Measurements from ENCODE around the gene CNOT6L. TPM values are rescaled to one million over a fixed set of nuclear protein-coding genes. Genes with fewer than 3 reads are reported as not detected.

Gene CNOT6L
- total RNA-seq, 4 donors from 2014 or later = 17.4 to 25.3 (median 21.7) TPM

GRCh38 chr4:77742054-77742453 lies 77.1 kb downstream of the CNOT6L start:
- TF ChIP-seq CTCF (IDR thresholded peaks at IDR 0.05) (no peak), POLR2AphosphoS5 (IDR thresholded peaks at IDR 0.05) (no peak), POLR2A (IDR thresholded peaks at IDR 0.05; ENCODE audit: low read depth) (no peak)
- H3K4me1 ChIP-seq = peaks cover 0 to 6% (median 1%) of the 10 kb centered on the region in 4 donors
- intact Hi-C loops (cut with DNase I) = no loop called here
- WGBS = 87% methylated on average over 2 of the region's 2 CpGs
- no peaks in the 10 kb centered on the region for H3K9me3 ChIP-seq
- peaks cover 5 to 45% (median 27%) of the 10 kb centered on the region in 4 donors for H3K36me3 ChIP-seq
- H3K27me3 ChIP-seq = no peaks in the 10 kb centered on the region
- H3K4me3 ChIP-seq = no peak overlapping the region
- H3K27ac ChIP-seq (replicated peaks in 1 of 4) = no peak overlapping the region
- no peak for DNase-seq (ENCODE audit: extremely low spot score)

GRCh38 chr4:77740480-77740879 lies 78.7 kb downstream of the CNOT6L start:
- H3K9me3 ChIP-seq = no peaks in the 10 kb centered on the region
- no peak overlapping the region for H3K4me3 ChIP-seq
- no peak for DNase-seq (ENCODE audit: extremely low spot score)
- peaks cover 5 to 44% (median 25%) of the 10 kb centered on the region in 4 donors for H3K36me3 ChIP-seq
- no peak overlapping the region for H3K27ac ChIP-seq (replicated peaks in 1 of 4)
- peaks cover 0 to 12% (median 5%) of the 10 kb centered on the region in 4 donors for H3K4me1 ChIP-seq
- no peaks in the 10 kb centered on the region for H3K27me3 ChIP-seq
- intact Hi-C loops (cut with DNase I) = no loop called here
- no peak for TF ChIP-seq EP300 (IDR thresholded peaks at IDR 0.05)
- no peak for TF ChIP-seq CTCF (IDR thresholded peaks at IDR 0.05)
- TF ChIP-seq POLR2AphosphoS5 (IDR thresholded peaks at IDR 0.05) = no peak
- no peak for TF ChIP-seq POLR2A (IDR thresholded peaks at IDR 0.05; ENCODE audit: low read depth)
- WGBS = 96% methylated on average over 4 of the region's 4 CpGs

GRCh38 chr4:77734928-77735327 lies 84.2 kb downstream of the CNOT6L start:
- no peak for TF ChIP-seq EP300 (IDR thresholded peaks at IDR 0.05)
- no peak for TF ChIP-seq POLR2A (IDR thresholded peaks at IDR 0.05; ENCODE audit: low read depth)
- no peak for TF ChIP-seq CTCF (IDR thresholded peaks at IDR 0.05)
- no peak for TF ChIP-seq POLR2AphosphoS5 (IDR thresholded peaks at IDR 0.05)
- no peaks in the 10 kb centered on the region for H3K27me3 ChIP-seq
- no peak overlapping the region for H3K4me3 ChIP-seq
- WGBS = 95% methylated on average over 4 of the region's 4 CpGs
- intact Hi-C loops (cut with DNase I) = no loop called here
- no peak for DNase-seq (ENCODE audit: extremely low spot score)
- H3K9me3 ChIP-seq = no peaks in the 10 kb centered on the region
- H3K36me3 ChIP-seq = peaks cover 3 to 34% (median 11%) of the 10 kb centered on the region in 4 donors
- H3K27ac ChIP-seq (replicated peaks in 1 of 4) = no peak overlapping the region
- peaks cover 5 to 18% (median 11%) of the 10 kb centered on the region in 4 donors for H3K4me1 ChIP-seq

- H3K9me3 ChIP-seq = no peaks in the 10 kb centered on the region
- intact Hi-C loops (cut with DNase I) = no loop called here
- TF ChIP-seq EP300 (IDR thresholded peaks at IDR 0.05) (no peak), CTCF (IDR thresholded peaks at IDR 0.05) (no peak), POLR2AphosphoS5 (IDR thresholded peaks at IDR 0.05) (no peak), POLR2A (IDR thresholded peaks at IDR 0.05; ENCODE audit: low read depth) (no peak)
- peaks cover 9 to 39% (median 23%) of the 10 kb centered on the region in 4 donors for H3K36me3 ChIP-seq
- peaks cover 2 to 12% (median 5%) of the 10 kb centered on the region in 4 donors for H3K4me1 ChIP-seq
- no peak overlapping the region for H3K4me3 ChIP-seq
- no peak overlapping the region for H3K27ac ChIP-seq (replicated peaks in 1 of 4)
- no peak for DNase-seq (ENCODE audit: extremely low spot score)
- H3K27me3 ChIP-seq = no peaks in the 10 kb centered on the region
- WGBS = 100% methylated on average over 1 of the region's 1 CpG
Measured at GRCh38 chr4:77731656-77732055, 87.5 kb downstream of the CNOT6L start.

GRCh38 chr4:77728420-77728819 lies 90.7 kb downstream of the CNOT6L start:
- 94% methylated on average over 1 of the region's 1 CpG for WGBS
- peaks cover 12 to 69% (median 39%) of the 10 kb centered on the region in 4 donors for H3K36me3 ChIP-seq
- intact Hi-C loops (cut with DNase I) = no loop called here

More at GRCh38 chr4:77728420-77728819, 90.7 kb downstream of the CNOT6L start:
- no peak for DNase-seq (ENCODE audit: extremely low spot score)
- Histone ChIP-seq H3K9me3 (no peaks in the 10 kb centered on the region), H3K4me1 (peaks cover 0 to 12% (median 5%) of the 10 kb centered on the region in 4 donors), H3K27me3 (no peaks in the 10 kb centered on the region), H3K27ac (replicated peaks in 1 of 4) (no peak overlapping the region), H3K4me3 (no peak overlapping the region)
- TF ChIP-seq POLR2A (IDR thresholded peaks at IDR 0.05; ENCODE audit: low read depth) = no peak
- TF ChIP-seq EP300 (IDR thresholded peaks at IDR 0.05) = no peak
- TF ChIP-seq POLR2AphosphoS5 (IDR thresholded peaks at IDR 0.05) = no peak
- TF ChIP-seq CTCF (IDR thresholded peaks at IDR 0.05) = no peak

All from esophagus muscularis mucosa (tissue), 4 donors.